ENCODE results near the gene RERE.

- TF ChIP-seq CTCF (IDR thresholded peaks at IDR 0.05; ENCODE audit: poor library complexity) (peak; percentile 18), EZH2phosphoT487 (IDR thresholded peaks at IDR 0.05; ENCODE audit: low read depth, severe bottlenecking, unreplicated experiment) (no peak), EZH2 (IDR thresholded peaks at IDR 0.05; ENCODE audit: borderline replicate concordance) (no peak)
Observed at GRCh38 chr1:8439015-8439702, 378.3 kb downstream of the RERE start.

Measured in hepatocyte (in vitro differentiated cells).